ENCODE data around the gene CFAP299. TPM values are rescaled to one million over a fixed set of nuclear protein-coding genes. Genes with fewer than 3 reads are reported as not detected.
"Not testable (repeated sequence)": the region's sequence is repeated elsewhere in the genome, so short reads cannot be mapped to it uniquely, and the experiment has no call there.

CFAP299 gene
- polyA plus RNA-seq, 4 donors = 0.38 to 0.76 (median 0.55) TPM

DNA sequence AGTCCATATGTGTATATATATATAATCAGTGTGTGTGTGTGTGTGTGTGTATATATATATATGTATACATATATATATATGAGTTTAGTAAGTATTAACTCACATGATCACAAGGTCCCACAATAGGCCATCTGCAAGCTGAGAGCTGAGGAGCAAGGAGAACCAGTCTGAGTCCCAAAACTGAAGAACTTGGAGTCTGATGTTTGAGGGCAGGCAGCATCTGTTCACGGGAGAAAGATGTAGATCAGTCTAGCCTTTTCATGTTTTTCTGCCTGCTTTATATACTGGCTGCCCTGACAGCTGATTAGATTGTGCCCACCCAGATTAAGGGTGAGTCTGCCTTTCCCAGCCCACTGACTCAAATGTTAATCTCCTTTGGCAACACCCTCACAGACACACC is 465.2 kb downstream of the CFAP299 start:
- DNase-seq (ENCODE audit: low read depth in 4 of 4, low spot score in 2 of 4) = not testable (repeated sequence)

DNA sequence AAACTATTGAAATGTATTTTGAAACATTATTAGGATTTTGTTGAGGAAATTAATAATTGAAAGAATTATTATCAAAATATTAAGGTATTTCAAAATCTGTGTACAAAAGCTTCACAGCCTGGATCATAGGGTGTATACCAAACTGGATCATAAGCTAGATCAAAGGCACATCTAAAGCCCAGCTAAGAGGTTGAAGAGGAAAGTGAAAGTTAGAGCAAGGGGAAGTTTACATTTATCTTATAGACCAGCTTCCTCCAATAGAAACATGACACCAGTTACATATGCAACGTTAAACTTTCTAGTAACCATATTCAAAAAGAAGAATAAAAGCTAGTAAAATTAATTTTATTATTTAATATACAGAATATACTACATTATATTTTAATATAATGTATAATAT is 467.8 kb downstream of the CFAP299 start:
- DNase-seq (ENCODE audit: low read depth in 4 of 4, low spot score in 2 of 4) = no peak

GRCh38 chr4:80806472-80806871 is 470.9 kb downstream of the CFAP299 start:
- no peak for DNase-seq (ENCODE audit: low read depth in 4 of 4, low spot score in 2 of 4)

DNA sequence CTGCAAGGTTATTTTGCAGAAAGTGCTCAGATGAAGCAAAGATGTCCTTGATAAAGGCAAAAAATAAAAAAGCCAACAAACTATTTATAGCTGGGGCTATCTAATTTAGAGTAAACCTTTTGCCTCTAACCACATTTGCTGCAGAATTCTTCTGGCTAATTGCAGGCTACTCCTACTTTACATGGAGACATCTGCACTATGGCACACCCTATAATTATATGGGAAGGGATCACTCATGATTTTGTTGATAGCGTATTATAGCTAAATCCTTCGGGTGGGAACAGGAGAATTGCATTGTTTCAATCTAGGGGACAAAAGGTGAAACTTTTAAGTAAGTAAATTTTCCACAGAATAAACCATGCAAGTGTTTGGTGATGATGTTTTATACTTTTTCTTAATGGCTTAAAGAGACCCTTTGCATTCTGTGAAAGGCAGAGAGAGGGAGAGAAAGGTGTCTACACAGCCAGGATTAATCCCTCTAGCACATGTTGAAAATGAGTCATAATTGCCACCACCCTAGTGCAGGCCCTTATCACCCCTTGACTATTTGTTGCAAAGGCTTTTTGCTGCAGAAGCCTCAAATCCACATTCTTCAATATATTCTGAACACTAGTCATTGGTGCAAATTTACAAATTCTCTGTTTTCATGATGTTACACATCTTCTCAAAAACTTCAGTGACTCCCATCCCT is 473.7 kb downstream of the CFAP299 start:
- no peak for DNase-seq (ENCODE audit: low read depth in 4 of 4, low spot score in 2 of 4)

- no peak for DNase-seq (ENCODE audit: low read depth in 4 of 4, low spot score in 2 of 4)
These were observed 475.9 kb downstream of the CFAP299 start for GRCh38 chr4:80811406-80811805.

DNA sequence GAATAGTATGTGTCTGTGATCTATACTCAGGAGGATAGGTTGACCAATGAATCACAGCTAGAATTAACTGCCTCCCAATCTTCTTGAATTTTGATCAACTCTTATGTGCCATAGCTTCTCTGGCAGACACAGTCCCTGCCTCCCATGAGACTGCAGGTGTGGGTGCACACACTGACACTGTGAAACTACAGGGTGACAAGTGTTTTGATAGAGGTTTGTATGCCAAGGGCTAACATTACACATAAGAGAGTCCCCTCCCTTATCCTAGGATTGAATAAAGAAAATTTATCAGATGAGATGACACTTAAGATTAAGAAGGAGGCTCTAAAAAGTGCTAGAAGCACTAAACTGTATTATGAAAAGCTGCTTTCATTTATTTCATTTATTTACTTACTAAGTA is 476.6 kb downstream of the CFAP299 start:
- DNase-seq (ENCODE audit: low read depth in 4 of 4, low spot score in 2 of 4) = no peak

- DNase-seq (ENCODE audit: low read depth in 4 of 4, low spot score in 2 of 4) = no peak
These were observed 478.7 kb downstream of the CFAP299 start for GRCh38 chr4:80814266-80814665.

GRCh38 chr4:80831383-80832361 is 496.1 kb downstream of the CFAP299 start:
- DNase-seq (ENCODE audit: low read depth in 4 of 4, low spot score in 2 of 4) = no peak

DNA sequence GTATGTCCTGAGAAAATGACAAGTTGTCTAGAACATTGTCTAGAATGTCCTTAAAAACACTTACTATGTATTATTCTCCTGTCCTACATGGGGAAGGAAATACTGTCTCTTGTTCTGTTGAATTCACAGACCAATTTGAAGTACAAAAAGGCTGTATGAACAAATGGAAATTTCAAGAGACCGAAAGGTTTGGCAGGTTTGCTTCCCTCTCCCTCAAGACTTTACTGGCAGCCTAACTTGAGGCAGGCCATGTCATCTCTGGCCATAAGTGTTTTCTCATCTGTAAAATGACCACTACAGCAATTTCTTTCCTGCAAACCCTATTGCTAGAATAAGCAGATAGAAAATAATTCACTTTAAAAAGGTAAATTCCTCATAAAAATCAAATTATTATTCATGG is 503.8 kb downstream of the CFAP299 start:
- no peak for DNase-seq (ENCODE audit: low read depth in 4 of 4, low spot score in 2 of 4)

GRCh38 chr4:80839792-80840191 is 504.3 kb downstream of the CFAP299 start:
- DNase-seq (ENCODE audit: low read depth in 4 of 4, low spot score in 2 of 4) = no peak

- no peak for DNase-seq (ENCODE audit: low read depth in 4 of 4, low spot score in 2 of 4)
These were observed 504.9 kb downstream of the CFAP299 start for GRCh38 chr4:80840396-80840795.

GRCh38 chr4:80841587-80842281 is 506.2 kb downstream of the CFAP299 start:
- DNase-seq (ENCODE audit: low read depth in 4 of 4, low spot score in 2 of 4) = no peak

GRCh38 chr4:80846210-80846609 is 510.7 kb downstream of the CFAP299 start:
- DNase-seq (ENCODE audit: low read depth in 4 of 4, low spot score in 2 of 4) = no peak

DNA sequence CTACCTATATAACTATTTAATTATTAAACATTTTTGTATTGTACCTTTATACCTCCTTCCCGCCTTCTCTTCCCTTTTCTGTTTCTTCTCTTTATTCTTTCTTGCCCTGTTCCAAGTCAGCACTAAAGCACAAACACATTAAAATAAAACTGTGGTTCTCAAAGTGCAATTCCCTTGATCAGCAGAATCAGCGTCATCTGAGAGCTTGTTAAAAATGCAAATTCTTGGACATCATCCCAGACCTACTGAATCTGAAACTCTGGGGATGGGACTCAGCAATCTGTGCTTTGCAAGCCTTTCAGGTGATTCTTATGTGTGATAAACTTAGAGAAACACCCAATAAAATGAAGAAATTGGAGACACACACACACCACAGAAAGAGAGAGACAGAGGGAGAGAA is 516.5 kb downstream of the CFAP299 start:
- DNase-seq (ENCODE audit: low read depth in 4 of 4, low spot score in 2 of 4) = no peak

GRCh38 chr4:80873571-80873970 is 538.0 kb downstream of the CFAP299 start:
- DNase-seq (ENCODE audit: low read depth in 4 of 4, low spot score in 2 of 4) = no peak

DNA sequence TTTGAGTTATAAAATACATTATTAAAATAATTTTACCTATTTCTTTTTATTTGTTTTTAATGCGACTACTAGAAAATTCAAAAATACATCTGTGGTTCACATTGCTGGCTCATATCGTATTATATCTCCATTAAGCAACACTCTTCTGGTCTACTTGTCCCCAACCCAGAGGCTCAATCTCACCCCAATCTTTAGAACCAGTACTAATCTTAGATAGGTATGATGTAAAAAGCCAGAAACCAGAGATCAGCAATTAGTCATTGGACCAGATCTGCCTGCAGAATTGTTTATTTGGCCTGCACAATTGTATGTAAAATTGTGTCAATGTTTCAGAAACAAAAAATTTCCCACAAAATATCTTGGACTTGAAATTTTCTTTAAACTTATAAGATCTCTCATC is 539.4 kb downstream of the CFAP299 start:
- DNase-seq (ENCODE audit: low read depth in 4 of 4, low spot score in 2 of 4) = no peak

DNA sequence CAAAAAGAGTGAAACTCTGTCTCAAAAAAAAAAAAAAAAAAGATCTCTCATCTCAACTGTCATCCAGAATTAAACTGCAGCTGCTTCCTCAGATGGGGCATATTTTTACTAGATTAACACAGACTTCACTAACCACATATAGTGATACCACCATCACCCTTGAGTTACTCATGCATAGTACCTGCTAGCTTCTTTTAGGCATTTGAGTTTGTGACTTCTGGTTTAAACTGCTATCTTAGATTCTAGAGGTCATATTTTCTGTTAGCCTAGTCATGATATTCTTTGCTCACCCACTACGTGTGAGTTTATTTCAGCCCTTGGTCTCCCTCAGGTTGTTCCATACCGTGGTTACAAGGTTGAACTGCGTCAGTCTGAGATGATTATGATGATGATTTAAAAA is 540.1 kb downstream of the CFAP299 start:
- DNase-seq (ENCODE audit: low read depth in 4 of 4, low spot score in 2 of 4) = no peak

DNA sequence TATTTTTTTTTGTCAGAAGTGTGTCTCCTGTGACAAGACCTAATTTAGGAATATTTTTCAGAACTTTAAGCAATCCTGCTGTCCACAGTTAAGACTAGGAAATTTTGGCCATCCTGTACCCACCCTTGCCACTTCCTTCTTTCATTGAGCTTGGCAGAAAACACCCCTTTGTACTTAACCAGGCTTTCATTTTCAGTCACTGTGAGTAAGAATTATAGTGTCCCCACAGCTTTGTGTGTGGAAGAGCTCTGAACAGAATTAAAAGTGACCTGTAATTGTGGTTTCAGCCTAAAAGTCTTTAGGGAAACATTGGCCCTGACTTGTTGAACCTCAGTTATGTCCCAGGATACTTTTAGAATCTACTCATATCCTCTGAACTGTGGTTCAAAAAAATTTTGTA is 541.3 kb downstream of the CFAP299 start:
- DNase-seq (ENCODE audit: low read depth in 4 of 4, low spot score in 2 of 4) = no peak

- DNase-seq (ENCODE audit: low read depth in 4 of 4, low spot score in 2 of 4) = no peak
These were observed 542.7 kb downstream of the CFAP299 start for GRCh38 chr4:80878218-80878617.

DNA sequence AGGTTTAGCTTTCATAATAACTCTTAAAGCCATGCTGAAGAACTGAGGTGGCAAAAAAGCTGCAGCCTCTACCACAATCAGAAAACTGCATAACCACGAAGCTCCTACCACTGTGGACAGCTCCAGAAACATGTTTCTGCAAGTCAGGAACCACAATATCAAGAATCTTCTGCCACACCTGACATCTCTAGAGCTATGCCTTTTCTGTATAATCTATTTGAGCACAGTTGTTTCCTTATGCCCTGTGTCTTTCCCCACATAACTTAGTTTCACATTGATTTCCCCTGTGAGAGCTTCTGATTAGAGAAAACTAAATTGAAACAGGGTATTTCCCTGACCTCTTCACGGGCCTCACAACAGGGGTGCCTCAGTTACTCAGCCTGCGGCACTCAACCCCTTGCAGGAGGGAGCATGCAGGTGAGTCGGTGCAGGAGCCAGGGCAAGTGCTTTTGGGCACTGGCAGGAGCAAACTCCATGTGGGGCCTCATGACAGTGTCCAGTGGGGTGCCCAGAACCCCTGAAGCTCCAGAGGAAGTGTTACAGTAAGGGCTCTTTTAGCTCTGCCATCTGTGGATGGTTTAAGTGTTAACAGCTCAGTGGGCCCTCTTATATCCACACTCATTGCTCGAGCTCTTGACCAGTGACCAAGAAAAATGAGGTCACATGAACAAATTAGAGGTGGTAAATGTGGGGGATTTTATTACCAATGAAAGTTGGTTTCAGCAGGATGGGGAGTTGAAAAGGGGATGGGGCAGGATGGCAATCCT is 562.2 kb downstream of the CFAP299 start:
- DNase-seq (ENCODE audit: low read depth in 4 of 4, low spot score in 2 of 4) = no peak

All from left renal cortex interstitium (tissue), 4 donors.